GM19467 (cell line): ENCODE results near the gene SOX6.

Experiments used
- ATAC-seq: cut with Tn5 transposase; IDR thresholded peaks from one replicate; pipeline ENCODE4 v1.9.1; 2021; ENCODE audit warnings: mild to moderate bottlenecking, moderate library complexity; ENCODE audit not compliant: unreplicated experiment

The SOX6 gene

DNA sequence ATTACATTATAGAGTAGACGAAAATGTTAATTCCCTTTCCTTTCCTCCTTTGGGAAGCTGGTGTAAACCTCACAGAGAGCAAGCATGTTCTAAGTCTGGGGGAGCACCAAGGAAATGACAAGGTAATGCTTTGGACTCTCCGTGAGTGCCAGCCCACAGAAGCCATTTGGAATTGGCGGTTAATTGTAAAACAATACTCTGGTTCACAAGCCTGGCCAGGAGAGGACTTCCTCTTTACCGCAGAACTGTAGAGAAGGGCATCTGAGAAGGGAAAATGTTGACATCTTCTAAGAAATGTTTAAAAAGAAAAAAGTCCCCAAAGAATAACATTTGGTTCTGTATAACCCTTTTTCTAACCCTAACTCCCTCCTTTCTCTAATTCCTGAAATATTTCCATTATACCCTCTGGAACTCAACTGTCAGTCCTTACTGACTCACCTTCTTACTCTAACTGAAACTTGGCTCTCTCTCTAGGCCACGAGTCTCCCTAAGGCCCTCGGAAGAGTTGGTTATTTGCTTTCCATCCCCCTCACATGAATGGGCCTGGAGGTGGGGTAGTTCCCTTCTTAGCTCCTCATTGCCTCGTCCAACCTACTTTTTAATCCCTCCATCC lies 379.8 kb downstream of the SOX6 start:
- ATAC-seq, result no peak

DNA sequence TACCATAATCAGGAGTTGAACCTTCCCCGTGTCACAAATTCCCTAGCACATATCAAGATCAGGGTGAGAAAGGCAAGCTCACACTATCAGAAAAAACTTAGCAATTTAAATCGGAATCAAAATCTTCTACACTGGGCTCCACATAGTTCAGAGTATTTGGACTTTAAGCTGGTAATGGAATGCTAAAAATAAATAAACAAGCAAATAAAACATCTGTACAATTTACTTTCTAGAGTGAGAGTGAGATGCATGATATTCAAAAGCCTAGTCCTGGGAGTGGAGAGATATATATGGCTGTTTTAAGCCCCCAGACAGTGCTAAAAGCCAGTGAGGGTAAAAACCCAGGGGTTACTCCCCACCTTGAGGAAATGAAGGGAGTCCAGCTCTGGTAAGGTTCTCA lies 380.6 kb downstream of the SOX6 start:
- no peak for ATAC-seq

DNA sequence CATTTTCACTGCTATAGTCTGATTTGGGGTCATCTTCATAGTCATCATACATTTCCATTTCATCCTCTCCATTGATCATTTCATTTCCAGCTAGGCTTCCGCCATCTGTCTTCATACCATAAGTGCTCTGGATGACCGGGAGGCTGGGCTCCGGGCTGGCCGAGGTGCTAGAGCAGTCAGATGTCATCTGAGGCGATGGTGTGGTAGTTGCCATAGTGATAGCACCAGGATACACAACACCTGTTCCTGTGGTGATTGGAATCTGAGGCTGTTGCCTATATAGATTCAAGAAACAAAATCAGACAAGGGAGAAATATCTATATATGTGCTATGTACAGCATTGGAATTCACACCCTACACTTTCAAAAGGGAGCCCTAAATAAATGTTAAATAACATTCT lies 383.5 kb downstream of the SOX6 start:
- no peak for ATAC-seq

- ATAC-seq, result no peak
Measured at GRCh38 chr11:15971215-15971546, 385.2 kb downstream of the SOX6 start.

DNA sequence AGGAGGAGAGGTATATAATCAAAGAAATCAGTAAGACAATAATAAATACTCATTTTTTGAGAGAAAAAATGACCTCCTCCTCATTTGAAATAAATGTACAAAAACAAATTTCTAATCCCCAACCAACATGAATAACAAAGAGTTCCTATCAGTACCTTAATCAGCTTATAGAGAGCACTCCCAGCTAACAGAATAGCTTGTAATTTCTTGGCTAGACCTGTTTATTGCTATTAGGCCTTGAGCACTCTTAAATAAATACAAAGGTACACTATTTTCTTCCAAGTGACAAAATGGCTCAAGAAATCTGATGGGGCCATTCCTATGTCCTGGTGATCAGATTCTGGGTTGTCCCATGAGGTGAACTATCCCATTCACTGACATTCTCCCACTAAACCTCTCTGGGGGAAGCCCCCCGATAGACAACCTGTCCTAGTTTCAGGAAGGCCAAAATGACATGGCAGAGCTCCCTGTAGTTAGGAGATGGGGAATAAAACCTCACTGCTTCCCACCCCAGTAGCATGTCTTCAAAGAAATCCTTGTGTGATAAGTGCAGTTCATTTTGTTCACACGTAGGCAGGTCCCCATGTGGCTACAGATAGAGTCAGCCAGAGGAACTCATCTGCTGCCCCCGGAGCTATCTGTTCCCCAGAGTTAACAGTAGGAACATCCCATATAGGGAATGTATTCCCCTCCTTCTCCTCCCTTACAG lies 385.7 kb downstream of the SOX6 start:
- no peak for ATAC-seq

DNA sequence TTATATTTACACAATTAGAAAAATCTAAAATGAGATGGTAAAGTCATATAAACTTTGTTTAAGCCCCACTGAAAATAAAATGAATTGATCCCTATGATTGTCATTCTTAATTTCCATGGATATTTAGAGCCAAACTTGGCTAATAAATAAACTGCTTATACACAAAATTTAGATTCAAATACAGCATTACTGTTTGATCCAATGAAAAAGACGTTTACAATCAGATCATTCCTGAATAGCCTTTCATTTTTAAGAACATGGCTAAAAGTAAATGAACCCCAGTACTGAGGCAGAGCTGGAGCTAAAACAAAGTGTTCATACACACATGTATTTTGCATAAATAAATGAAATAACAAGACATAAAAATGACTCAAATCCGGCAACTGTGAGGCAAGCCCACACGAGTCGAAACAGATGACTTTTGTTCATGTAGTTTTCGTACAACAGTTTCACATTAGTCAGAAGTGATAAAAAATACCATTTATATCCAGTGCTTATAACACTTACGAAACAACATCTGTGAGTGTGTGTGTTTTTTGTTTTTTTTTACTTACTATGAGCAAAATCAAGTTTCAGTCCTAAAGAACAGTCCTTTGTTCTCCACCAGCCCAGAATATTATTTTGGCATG lies 386.5 kb downstream of the SOX6 start:
- no peak for ATAC-seq

- peak; percentile 73 for ATAC-seq
Measured at GRCh38 chr11:15969281-15969680, 387.1 kb downstream of the SOX6 start.

GRCh38 chr11:15968461-15969130 lies 387.8 kb downstream of the SOX6 start:
- ATAC-seq, result no peak

DNA sequence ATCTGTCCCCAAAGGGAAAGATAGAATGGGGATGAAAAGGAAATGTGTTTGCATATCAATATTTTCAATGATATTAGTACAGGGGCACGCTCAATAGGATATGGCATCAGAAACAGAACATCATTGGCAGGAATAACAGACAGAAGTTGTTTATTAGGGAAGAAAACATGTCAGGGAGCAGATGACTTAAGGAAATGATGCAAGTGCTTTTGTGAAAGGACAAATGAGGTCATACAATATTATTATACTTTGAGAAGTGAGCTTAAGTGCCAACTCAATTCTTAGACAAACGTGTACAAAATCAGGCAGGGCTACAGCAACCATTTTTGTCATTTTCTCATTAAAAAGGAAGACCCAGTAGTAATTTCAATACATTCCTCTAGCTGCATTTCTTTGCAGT lies 388.4 kb downstream of the SOX6 start:
- ATAC-seq, result no peak

DNA sequence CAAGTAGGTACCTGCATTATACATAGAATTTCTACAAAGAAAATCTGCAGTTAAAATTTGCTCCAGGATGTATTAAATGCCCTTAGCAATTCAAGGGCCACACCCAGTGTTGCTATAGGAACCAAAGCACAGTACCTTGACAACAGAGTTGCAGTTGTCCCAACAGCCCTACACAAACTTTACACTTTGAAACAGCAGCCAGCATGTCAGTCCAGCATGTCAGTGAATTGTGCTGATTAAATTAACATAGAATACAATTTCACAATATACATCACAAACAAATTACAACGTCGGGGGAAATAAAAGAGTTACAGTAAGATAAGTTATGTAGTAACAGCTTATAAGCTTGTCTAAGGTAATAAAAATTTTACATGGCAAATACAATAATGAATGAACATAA lies 389.2 kb downstream of the SOX6 start:
- ATAC-seq, result no peak

GRCh38 chr11:15965562-15966250 lies 390.6 kb downstream of the SOX6 start:
- no peak for ATAC-seq

- no peak for ATAC-seq
Measured at GRCh38 chr11:15963266-15963665, 393.1 kb downstream of the SOX6 start.

DNA sequence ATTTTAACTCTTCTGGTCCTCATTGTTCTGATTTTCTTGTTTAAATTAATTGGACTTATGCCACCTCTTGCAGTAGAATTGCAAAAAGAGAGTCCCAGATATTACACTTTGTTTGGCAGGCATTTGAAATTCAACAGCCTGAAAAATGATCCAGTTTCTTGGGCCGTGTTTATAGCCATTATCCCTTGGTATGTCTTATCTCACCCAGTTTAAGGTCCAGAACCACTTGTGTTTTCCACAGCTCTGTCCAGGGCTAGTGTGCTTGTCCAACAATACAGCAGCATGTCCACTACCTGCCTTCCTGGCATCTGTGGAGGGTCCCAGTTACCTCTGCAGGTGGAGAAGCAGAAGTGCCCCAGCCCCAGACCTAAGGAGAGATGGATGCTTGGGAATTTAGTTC lies 397.4 kb downstream of the SOX6 start:
- no peak for ATAC-seq

DNA sequence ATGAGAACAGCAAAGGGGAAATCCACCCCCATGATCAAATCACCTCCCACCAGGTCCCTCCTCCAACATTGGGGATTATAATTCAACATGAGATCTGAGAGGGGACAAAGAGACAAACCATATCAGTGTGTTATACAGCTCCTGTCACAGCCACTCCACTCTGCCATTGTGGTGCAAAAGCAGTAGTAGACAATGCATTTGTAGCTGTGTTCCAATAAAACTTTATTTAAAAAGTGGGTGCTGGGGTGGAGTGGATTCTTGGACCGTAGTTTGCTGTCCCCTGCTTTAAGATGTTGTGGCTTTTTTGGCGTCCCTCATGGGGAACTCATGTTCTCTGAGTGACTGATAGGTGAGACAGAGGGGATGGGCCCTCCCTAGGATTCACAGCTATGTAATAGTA lies 399.1 kb downstream of the SOX6 start:
- ATAC-seq, result no peak

DNA sequence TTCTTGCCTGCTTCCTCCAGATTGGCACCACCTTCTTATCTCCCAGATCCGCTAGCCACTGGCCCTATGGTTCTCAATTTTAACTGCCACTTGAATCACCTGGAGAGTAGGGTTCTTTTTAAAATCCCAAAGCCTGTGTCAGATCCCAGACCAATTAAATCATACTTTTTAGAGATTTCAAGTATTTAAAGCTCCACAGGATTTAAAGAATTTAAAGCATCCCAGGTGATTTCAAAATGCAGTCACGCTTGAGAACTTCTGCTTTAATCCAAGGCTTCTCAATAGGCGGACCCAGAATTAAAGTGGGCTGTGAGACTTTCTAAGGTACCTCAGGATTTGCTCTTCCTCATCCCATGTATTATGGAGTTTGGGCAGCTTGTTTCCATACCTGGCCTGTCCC lies 400.0 kb downstream of the SOX6 start:
- ATAC-seq, result no peak

GRCh38 chr11:15955595-15955994 lies 400.8 kb downstream of the SOX6 start:
- ATAC-seq, result no peak

DNA sequence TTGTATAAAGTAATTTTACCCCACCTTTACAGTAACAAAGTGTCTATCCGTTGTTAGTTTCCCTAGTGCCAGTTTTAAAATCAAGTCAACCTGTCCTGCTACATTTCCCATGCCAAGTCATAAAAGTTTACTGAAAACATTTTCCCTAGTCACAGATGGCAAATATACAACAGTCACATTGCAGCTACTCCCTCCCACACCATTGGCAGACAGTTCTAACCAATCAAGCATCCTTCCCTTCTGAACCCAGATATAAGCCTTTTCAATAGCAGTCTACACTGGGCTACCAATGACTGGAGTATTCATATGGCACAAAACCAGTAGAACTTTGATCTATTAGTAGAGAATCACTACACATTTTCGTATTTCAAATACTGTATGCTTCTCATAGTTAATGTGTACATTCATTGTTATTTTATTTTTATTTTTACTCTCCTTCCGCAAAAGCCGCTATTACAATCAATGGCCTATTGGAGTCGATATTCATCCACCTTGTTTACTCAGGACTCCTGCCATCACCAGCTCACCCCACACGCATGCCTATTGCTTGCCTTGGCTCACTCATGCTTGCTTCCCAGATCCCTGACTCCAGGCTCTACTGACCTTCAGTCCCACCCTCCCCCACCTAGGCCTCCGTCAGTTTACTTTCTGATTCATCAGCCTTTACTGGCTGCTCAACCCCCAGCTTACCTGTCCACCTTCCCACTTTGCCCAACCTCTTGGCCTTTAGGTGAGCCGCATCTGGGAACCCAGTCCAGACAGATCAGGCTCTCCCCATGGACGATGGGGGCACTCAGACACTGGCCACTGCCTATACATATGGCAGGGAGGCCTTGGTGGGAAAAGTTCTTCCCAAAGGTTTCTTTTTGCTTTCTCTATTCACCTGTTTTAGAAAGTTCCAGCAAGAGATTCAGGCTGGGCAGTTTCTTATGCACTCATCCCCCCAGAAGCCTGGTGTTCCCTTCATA lies 408.4 kb downstream of the SOX6 start:
- ATAC-seq, result no peak

- ATAC-seq, result no peak
Measured at GRCh38 chr11:15945726-15946125, 410.6 kb downstream of the SOX6 start.

GRCh38 chr11:15944460-15944859 lies 411.9 kb downstream of the SOX6 start:
- no peak for ATAC-seq
